ENCODE measurements around the gene XXYLT1.

DNA sequence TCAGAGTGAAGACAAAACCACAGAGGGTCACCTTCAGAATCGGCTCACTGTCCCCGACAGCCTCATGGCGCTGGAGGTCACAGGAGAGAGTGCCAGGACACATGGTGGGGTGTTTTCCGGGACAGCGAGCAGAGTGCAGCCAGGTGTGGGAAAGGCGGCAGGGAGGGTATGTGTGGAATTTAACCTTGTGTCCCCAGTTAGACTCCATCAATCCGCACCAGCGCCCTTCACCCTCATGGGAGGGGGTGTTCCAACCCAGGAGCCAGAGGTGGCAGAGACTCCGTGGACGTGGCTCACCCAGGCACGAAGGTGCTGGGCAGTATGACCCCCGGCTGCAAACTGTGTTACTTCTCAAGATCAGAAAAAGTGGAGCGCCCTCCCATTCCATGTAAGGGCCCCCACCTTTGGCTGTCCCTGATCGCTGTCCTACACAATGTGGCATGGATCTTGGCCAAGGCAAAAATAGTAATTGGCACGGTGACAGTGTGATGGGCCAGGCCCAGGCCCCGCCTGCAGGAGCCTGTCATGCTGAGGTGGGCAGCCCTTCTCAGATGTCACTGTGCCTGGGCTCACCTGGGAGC lies 190.3 kb downstream of the XXYLT1 start:
- TF ChIP-seq, protein P1, sequence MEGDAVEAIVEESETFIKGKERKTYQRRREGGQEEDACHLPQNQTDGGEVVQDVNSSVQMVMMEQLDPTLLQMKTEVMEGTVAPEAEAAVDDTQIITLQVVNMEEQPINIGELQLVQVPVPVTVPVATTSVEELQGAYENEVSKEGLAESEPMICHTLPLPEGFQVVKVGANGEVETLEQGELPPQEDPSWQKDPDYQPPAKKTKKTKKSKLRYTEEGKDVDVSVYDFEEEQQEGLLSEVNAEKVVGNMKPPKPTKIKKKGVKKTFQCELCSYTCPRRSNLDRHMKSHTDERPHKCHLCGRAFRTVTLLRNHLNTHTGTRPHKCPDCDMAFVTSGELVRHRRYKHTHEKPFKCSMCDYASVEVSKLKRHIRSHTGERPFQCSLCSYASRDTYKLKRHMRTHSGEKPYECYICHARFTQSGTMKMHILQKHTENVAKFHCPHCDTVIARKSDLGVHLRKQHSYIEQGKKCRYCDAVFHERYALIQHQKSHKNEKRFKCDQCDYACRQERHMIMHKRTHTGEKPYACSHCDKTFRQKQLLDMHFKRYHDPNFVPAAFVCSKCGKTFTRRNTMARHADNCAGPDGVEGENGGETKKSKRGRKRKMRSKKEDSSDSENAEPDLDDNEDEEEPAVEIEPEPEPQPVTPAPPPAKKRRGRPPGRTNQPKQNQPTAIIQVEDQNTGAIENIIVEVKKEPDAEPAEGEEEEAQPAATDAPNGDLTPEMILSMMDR (IDR thresholded peaks at IDR 0.05): no peak
- no peak for TF ChIP-seq POLR2A (IDR thresholded peaks at IDR 0.05)
